ENCODE measurements around the gene MGRN1. TPM values are rescaled to one million over a fixed set of nuclear protein-coding genes. Genes with fewer than 3 reads are reported as not detected.

Gene MGRN1
- total RNA-seq, 6 experiments from 2014 or later: 65.8 to 81.6 (median 69.1) TPM

- H3K36me3 Mint-ChIP-seq (ENCODE audit: low read depth): no peaks in the 10 kb centered on the region
- DNase-seq: no peak
- TF ChIP-seq CTCF (IDR thresholded peaks at IDR 0.05): no peak
- no peaks in the 10 kb centered on the region; the same call in 1 of the 2 replicates for H3K4me1 Mint-ChIP-seq (ENCODE audit: low read depth)
- H3K27ac Mint-ChIP-seq: no peak overlapping the region
- peaks cover 4% of the 10 kb centered on the region for H3K27me3 Mint-ChIP-seq (ENCODE audit: insufficient read depth)
- no peak overlapping the region for H3K4me3 Mint-ChIP-seq
- H3K9me3 Mint-ChIP-seq: no peaks in the 10 kb centered on the region
Measured at GRCh38 chr16:4661661-4662060, 37.0 kb downstream of the MGRN1 start.

- H3K4me3 Mint-ChIP-seq: no peak overlapping the region
- no peak overlapping the region for H3K27ac Mint-ChIP-seq
- no peaks in the 10 kb centered on the region for H3K9me3 Mint-ChIP-seq
- H3K36me3 Mint-ChIP-seq (ENCODE audit: low read depth): no peaks in the 10 kb centered on the region
- no peak for DNase-seq
- no peaks in the 10 kb centered on the region; the same call in 1 of the 2 replicates for H3K4me1 Mint-ChIP-seq (ENCODE audit: low read depth)
- no peak for TF ChIP-seq CTCF (IDR thresholded peaks at IDR 0.05)
- H3K27me3 Mint-ChIP-seq (ENCODE audit: insufficient read depth): peaks cover 3% of the 10 kb centered on the region; the same call in 1 of the 2 replicates
Measured at GRCh38 chr16:4663465-4663776, 38.8 kb downstream of the MGRN1 start.

- Mint-ChIP-seq H3K4me1 (ENCODE audit: low read depth) (no peaks in the 10 kb centered on the region; the same call in 1 of the 2 replicates), H3K27me3 (ENCODE audit: insufficient read depth) (peaks cover 3% of the 10 kb centered on the region; the same call in 1 of the 2 replicates), H3K27ac (no peak overlapping the region), H3K36me3 (ENCODE audit: low read depth) (no peaks in the 10 kb centered on the region), H3K4me3 (no peak overlapping the region), H3K9me3 (no peaks in the 10 kb centered on the region)
- no peak for TF ChIP-seq CTCF (IDR thresholded peaks at IDR 0.05)
- no peak for DNase-seq
Measured at GRCh38 chr16:4663777-4664465, 39.3 kb downstream of the MGRN1 start.

GRCh38 chr16:4664538-4665418 is 40.2 kb downstream of the MGRN1 start:
- H3K27me3 Mint-ChIP-seq (ENCODE audit: insufficient read depth): peaks cover 3% of the 10 kb centered on the region; the same call in 1 of the 2 replicates
- TF ChIP-seq CTCF (IDR thresholded peaks at IDR 0.05): no peak
- H3K9me3 Mint-ChIP-seq: no peaks in the 10 kb centered on the region
- H3K4me1 Mint-ChIP-seq (ENCODE audit: low read depth): no peaks in the 10 kb centered on the region; the same call in 1 of the 2 replicates
- no peak overlapping the region for H3K27ac Mint-ChIP-seq
- H3K36me3 Mint-ChIP-seq (ENCODE audit: low read depth): no peaks in the 10 kb centered on the region; the same call in 1 of the 2 replicates
- no peak for DNase-seq
- no peak overlapping the region; the same call in 1 of the 2 replicates for H3K4me3 Mint-ChIP-seq

GRCh38 chr16:4666537-4667202 is 42.0 kb downstream of the MGRN1 start:
- Mint-ChIP-seq H3K27me3 (ENCODE audit: insufficient read depth) (peaks cover 3% of the 10 kb centered on the region), H3K4me1 (ENCODE audit: low read depth) (no peaks in the 10 kb centered on the region; the same call in 1 of the 2 replicates), H3K27ac (no peak overlapping the region), H3K9me3 (no peaks in the 10 kb centered on the region), H3K36me3 (ENCODE audit: low read depth) (no peaks in the 10 kb centered on the region; the same call in 1 of the 2 replicates), H3K4me3 (no peak overlapping the region)
- TF ChIP-seq CTCF (IDR thresholded peaks at IDR 0.05): no peak
- no peak for DNase-seq
